ENCODE data around the gene CLIP4. TPM values are rescaled to one million over a fixed set of nuclear protein-coding genes. Genes with fewer than 3 reads are reported as not detected.
A peak's percentile ranks its signal among the peaks of the same experiment; 100 is the strongest.

The CLIP4 gene
- polyA plus RNA-seq, 2 of the 4 experiments (the other 2 are of a cell fraction), result 51.1 to 99.1 TPM

GRCh38 chr2:29226808-29227207 lies 111.6 kb downstream of the CLIP4 start:
- no peak for TF ChIP-seq ELK1 (IDR thresholded peaks at IDR 0.05; ENCODE audit: low read depth, low read length)
- no peak for TF ChIP-seq RCOR1 (IDR thresholded peaks at IDR 0.05; ENCODE audit: low read depth, low read length)
- no peak overlapping the region for H3K27ac ChIP-seq
- ChIA-PET POLR2A (no interaction called here), CTCF (no interaction called here)
- H3K4me3 ChIP-seq, result no peak overlapping the region
- ATAC-seq (no peak), FAIRE-seq (no peak), DNase-seq (ENCODE audit: low read depth in 1 of 2, low spot score in 1 of 2) (no peak)
- no peak overlapping the region for H3K4me2 ChIP-seq
- 15% methylated on average over 7 of the region's 7 CpGs for WGBS (ENCODE audit: missing lambda C conversion rate)
- peaks cover 12% of the 10 kb centered on the region; the same call in 1 of the 3 replicates for H3K4me1 ChIP-seq
- H3K9me3 ChIP-seq, result no peaks in the 10 kb centered on the region

- ChIA-PET CTCF (interaction anchor here (1.0 to 1.8 kb wide), 4 partner anchors 10 to 694 kb away, joined by 3 to 10 read pairs (median 4); no protein-coding TSS in a partner anchor), POLR2A (no interaction called here)
- Histone ChIP-seq H3K4me3 (0 out of 3 replicates have a peak overlapping the region, but pooled peaks have one; percentile 4), H3K27ac (no peak overlapping the region), H3K9me3 (no peaks in the 10 kb centered on the region), H3K4me2 (peak overlapping the region; percentile 44), H3K4me1 (peaks cover 12% of the 10 kb centered on the region; the same call in 1 of the 3 replicates)
- no peak for DNase-seq (ENCODE audit: low read depth in 1 of 2, low spot score in 1 of 2)
- no peak for FAIRE-seq
- TF ChIP-seq, protein P1, sequence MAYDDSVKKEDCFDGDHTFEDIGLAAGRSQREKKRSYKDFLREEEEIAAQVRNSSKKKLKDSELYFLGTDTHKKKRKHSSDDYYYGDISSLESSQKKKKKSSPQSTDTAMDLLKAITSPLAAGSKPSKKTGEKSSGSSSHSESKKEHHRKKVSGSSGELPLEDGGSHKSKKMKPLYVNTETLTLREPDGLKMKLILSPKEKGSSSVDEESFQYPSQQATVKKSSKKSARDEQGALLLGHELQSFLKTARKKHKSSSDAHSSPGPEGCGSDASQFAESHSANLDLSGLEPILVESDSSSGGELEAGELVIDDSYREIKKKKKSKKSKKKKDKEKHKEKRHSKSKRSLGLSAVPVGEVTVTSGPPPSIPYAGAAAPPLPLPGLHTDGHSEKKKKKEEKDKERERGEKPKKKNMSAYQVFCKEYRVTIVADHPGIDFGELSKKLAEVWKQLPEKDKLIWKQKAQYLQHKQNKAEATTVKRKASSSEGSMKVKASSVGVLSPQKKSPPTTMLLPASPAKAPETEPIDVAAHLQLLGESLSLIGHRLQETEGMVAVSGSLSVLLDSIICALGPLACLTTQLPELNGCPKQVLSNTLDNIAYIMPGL (CRISPR knock-in tag; IDR thresholded peaks at IDR 0.05; ENCODE audit: borderline replicate concordance), result no peak
- TF ChIP-seq, protein P2, sequence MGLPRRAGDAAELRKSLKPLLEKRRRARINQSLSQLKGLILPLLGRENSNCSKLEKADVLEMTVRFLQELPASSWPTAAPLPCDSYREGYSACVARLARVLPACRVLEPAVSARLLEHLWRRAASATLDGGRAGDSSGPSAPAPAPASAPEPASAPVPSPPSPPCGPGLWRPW (IDR thresholded peaks at IDR 0.05), result no peak
- TF ChIP-seq, protein P3, sequence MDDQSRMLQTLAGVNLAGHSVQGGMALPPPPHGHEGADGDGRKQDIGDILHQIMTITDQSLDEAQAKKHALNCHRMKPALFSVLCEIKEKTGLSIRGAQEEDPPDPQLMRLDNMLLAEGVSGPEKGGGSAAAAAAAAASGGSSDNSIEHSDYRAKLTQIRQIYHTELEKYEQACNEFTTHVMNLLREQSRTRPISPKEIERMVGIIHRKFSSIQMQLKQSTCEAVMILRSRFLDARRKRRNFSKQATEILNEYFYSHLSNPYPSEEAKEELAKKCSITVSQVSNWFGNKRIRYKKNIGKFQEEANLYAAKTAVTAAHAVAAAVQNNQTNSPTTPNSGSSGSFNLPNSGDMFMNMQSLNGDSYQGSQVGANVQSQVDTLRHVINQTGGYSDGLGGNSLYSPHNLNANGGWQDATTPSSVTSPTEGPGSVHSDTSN (IDR thresholded peaks at IDR 0.05), result no peak
- TF ChIP-seq CHD4 (IDR thresholded peaks at IDR 0.05; ENCODE audit: borderline replicate concordance) (no peak), EHF (CRISPR knock-in tag; IDR thresholded peaks at IDR 0.05) (no peak), ZFP36 (IDR thresholded peaks at IDR 0.05; ENCODE audit: borderline replicate concordance, partially characterized antibody) (no peak), CBX2 (IDR thresholded peaks at IDR 0.05; ENCODE audit: borderline replicate concordance, low read depth) (no peak), MAZ (IDR thresholded peaks at IDR 0.05; ENCODE audit: borderline replicate concordance, low read depth, low read length) (no peak), SREBF2 (IDR thresholded peaks at IDR 0.05) (no peak), ZSCAN20 (CRISPR knock-in tag; IDR thresholded peaks at IDR 0.05) (no peak), JUN (IDR thresholded peaks at IDR 0.05) (no peak), ZC3H11A (IDR thresholded peaks at IDR 0.05) (no peak), NR3C1 (IDR thresholded peaks at IDR 0.05) (no peak), HOXB13 (CRISPR knock-in tag; IDR thresholded peaks at IDR 0.05; ENCODE audit: low read depth) (no peak)
- TF ChIP-seq, protein P4, sequence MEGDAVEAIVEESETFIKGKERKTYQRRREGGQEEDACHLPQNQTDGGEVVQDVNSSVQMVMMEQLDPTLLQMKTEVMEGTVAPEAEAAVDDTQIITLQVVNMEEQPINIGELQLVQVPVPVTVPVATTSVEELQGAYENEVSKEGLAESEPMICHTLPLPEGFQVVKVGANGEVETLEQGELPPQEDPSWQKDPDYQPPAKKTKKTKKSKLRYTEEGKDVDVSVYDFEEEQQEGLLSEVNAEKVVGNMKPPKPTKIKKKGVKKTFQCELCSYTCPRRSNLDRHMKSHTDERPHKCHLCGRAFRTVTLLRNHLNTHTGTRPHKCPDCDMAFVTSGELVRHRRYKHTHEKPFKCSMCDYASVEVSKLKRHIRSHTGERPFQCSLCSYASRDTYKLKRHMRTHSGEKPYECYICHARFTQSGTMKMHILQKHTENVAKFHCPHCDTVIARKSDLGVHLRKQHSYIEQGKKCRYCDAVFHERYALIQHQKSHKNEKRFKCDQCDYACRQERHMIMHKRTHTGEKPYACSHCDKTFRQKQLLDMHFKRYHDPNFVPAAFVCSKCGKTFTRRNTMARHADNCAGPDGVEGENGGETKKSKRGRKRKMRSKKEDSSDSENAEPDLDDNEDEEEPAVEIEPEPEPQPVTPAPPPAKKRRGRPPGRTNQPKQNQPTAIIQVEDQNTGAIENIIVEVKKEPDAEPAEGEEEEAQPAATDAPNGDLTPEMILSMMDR (IDR thresholded peaks at IDR 0.05), result no peak
- WGBS (ENCODE audit: missing lambda C conversion rate), result 21% methylated on average over 15 of the region's 15 CpGs
- peak; percentile 4 to 48; a peak in 3 of 6 replicates for ATAC-seq
Observed at GRCh38 chr2:29227935-29228675, 112.9 kb downstream of the CLIP4 start.

Measured in A549 (cell line).